GM19351 (cell line): Measurements from ENCODE around the gene NOS1AP.

ENCODE experiments used
- ATAC-seq: cut with Tn5 transposase; IDR thresholded peaks from one replicate; pipeline ENCODE4 v1.9.1; 2021; ENCODE audit warnings: mild to moderate bottlenecking, moderate library complexity; ENCODE audit not compliant: unreplicated experiment

Gene NOS1AP

DNA sequence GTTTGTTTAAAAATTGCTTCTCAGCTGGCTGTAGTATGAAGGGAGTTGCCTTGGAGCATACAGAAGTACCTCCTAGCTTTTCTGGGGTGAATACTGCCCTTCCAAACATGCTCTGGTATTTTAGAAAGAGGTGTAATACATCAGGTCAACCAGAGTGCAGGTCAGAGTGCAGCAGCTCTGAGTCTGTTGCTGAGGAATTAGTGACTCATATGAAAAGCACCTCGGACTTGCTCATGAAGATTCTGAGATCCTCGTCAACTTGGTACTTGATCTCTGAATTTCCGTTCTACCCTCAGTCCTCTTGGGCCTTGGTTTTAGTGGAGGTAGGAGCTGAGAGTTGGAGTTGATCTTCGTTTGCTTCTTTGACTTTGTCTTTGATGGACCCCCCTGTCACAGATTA, 67.3 kb downstream of the NOS1AP start:
- no peak for ATAC-seq

DNA sequence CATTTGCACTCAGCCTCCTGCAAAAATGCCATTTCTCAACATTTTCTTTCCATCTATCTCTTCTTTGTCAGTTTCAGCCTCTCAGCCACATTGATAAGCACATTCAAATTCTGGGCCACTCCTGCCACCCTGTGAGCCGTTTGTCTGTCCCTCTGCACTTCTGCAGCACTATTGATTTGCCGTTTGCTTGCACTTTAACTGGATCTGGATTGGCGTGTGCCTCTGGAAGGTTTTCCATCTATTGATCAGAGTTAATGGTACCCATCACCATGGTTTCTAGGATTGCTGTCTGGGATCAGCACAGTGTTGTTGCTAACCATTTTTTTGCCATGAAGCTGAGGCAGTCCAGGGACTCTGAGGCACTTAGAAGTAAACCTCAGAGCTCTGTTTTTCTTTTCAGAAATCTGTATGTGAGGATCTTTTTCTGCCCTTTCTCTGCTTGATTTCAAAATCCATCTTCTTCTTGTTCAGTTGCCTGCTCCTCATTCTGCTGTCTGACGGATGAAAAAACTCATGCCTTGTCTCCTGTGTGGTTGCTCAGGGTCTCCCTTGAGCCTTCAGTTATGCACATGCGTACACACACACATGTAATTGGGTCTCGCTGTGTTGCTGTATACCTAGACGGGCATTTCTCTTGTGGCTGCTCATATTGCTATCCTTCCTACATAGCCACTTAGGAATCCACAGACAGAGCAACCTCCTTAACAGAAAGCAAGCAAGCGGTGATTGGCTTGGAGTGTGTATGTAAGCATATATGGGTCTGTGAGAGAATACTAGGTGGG, 67.9 kb downstream of the NOS1AP start:
- ATAC-seq: no peak

DNA sequence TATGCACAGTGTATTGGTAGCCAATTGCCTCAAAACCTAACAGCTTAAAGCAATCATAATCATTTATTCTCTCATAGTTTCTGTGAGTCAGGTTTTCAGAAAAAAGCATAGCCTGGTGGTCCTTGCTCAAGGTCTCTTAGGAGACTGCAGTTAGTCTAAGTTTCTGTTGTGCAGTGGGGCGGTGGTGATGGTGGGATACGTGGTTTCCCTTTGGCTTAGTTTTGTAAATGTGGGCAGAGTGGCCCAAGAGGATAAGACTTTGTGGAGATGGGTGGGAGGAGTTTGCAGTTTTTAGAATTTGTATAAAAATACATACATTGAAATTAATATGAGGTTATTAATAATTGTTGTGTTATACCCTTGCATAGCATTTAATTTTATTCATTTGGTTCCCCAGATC, 68.6 kb downstream of the NOS1AP start:
- ATAC-seq: no peak

DNA sequence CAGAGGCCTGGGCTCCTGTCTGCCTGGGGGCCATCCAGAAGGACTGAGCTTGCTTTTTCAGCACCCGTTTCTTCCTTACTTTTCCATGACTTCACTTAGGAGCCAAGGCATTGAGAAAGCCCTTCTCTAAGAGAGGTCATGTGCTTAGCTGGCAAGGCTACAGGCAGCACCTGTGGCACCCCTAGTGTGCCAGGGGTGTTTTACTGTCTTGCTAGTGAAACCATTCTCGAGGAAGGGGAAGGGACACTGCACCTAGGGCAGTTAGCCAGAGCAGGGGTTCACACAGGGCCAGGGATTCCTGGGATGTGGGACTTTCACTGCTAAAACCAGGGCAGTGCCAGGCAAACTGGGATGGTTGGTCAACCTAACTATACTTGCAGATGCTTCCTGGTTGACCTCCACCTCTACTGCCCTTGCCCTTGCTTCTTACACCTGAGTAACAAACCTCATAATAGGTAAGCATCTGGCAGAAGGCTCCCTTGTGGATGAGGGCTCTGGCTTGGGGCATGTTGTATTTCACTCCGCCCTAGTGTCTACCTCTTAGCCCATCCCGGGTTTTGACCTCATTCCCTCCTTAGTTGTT, 69.2 kb downstream of the NOS1AP start:
- no peak for ATAC-seq

DNA sequence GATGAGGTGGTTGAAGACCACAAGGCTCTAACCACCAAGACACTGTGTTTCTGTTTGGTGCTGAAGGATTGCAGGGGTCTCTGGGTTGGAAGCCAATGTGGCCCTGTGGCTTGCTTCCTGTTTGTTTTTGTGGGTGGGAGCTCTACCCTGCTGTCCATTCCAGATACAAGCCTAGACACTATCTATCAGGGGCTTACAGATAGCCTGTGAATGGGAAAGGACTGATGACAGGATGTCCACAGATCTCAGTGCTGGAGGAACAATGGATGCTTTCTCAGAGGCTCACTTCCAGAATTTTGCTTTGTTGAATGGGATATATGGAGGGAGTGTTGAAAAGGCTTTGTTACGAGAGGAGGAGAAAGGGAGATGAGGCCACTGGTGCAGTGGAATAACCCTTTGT, 69.7 kb downstream of the NOS1AP start:
- no peak for ATAC-seq

DNA sequence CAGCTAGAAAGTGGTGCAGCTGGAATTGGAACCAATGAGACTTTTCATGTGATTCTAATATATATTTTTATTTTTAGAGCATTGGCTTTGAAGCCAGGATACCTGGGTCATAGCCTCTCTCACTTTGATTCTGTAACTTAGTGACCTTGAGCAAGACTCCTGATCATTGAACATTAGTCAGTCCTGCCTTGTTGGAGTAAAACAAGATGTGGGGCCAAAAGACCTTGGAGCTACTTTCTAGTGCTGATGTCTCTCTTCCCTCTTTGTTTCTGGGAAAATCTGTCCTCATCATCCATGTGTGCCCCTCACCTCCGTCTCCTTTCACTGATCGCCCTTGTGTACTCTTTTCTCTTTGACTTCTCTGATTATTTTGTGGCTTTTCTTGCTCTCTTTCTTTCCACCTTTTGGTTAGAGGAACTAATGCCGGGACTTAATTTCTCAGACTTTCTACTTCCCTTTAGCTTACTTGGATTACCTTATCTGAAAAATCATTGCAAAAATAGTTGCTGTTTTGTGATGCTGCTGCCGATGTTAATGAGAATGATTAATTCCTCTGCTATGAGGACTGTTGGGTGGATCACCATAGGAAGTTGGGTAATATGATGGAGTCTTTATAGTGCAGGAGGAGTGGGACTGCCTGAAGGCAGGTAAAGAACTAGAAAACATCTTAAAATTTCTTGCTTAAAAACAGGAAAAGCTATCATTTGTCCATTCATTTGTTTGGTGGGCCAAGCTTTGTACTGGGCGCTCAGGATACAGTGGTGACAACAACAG, 72.0 kb downstream of the NOS1AP start:
- ATAC-seq: no peak

DNA sequence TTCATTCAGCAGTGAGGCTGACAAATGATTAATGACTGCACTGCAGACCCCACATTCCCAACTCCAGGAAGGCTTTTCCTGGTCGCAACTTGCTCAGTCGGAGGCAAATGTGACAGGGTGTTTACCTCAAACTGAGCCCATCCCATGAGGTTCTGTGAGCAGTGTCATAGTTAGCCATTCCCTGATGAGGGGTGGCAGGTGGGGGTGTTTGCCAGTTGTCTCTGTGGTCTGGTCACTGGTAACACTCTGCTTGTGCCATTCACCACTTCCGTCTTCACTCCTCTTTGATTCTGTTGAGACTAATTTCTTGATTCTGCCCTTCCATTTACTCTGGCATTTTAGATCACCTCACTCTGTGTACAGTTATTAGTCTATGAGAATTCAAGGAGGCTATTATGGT, 73.5 kb downstream of the NOS1AP start:
- no peak for ATAC-seq

DNA sequence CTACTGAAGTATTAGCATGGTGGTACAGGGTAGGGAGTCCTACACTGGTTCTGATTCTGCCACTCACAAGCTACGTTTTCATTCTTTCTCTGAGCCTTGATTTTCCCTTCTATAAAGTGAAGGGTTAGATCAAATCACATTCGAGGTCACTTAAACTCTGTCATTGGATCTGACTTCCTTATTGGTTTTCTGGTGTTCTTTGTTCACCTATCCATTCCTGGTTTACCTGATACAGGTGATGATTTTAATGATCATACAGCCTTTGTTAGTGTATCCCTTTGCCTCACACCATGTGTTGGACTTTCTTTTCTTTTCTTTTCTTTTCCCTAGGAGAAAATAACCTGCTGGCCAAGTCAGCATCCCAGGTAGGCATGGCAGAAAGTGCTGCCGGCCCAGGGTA, 74.8 kb downstream of the NOS1AP start:
- no peak for ATAC-seq

DNA sequence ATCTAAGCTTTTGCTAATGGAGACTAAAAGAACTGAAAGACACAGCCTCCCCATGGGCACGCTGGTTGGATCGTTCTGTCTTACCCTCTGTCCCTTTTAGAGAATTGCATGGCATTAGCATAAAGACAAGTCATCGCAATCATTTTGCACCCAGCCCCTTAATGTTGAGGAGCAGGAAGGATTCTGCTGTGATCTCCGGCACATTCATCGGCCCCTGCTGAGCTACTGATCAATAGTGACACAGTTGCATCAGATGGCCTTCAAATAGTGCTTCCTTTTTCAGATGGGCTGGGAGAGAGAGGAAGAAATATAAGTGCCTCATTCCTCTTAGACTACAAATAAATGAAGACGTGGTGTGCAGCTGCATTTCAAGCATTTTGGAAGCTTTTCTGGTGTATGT, 75.4 kb downstream of the NOS1AP start:
- no peak for ATAC-seq

DNA sequence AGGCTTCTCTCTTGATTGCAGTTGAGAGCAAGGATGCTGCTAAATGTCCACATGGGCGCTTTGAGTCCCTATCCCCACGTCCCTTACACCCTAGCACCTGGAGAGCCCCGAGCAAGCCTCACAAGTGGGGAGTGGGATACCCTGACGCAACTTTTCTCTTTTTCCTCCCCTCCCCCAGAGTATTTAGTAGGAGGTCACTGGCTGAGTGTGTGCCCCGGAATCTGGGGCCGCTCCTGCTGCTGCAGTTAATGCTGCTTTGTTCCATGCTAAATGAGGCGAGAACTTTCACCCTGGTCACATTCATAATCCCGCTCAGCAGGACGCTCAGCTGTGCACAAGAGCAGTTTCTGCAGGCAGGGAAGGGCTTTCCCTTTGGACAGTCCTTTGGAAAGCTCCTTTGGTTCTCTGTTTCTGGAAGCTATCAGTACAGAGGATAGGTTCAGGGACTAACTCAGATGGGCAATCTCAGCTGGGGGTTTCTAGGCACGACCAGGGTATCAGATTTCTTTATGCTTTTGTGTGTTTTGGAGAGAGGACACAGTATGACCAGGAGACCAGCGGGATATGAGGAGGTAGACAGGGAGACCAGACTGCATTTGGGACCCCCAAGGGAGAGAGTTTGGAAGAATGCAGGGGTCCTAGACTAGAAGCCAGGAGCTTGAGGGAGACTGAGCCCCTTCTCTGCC, 75.9 kb downstream of the NOS1AP start:
- no peak for ATAC-seq

DNA sequence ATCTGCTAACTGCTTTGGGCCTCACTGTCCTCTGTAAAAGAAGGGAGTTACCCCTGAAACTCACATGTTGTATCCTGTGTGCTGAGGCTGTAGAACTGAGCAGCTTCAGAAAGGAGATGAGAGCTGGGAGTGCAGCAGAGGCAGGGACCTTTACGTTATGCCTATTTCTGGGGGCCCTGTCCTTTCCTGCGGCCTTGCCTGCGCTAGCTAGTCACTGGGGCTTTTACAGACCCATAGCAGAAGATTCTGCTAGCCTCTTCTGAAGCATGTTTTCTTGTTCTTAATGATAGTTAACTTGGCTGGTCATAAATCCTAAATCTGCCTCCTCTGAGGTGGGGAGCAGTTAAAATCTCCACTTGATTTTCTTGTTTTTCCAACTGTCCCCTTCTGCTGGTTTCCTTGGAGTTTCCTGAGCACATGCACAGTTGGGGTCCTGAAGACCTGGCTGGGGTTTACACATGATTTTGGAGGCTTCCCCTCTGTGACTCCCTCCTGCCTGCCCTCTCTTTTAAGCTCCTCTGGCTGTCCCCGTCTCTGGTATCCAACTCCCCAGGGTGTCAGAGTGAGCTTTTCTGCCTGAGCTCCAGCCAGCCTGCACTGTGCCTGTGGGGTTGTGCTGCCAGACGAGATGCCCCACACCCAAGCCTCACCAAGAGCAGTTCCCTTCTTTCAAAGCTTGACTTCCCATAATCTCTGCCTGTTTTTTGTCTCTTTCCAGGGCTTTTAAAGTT, 76.6 kb downstream of the NOS1AP start:
- ATAC-seq: no peak

DNA sequence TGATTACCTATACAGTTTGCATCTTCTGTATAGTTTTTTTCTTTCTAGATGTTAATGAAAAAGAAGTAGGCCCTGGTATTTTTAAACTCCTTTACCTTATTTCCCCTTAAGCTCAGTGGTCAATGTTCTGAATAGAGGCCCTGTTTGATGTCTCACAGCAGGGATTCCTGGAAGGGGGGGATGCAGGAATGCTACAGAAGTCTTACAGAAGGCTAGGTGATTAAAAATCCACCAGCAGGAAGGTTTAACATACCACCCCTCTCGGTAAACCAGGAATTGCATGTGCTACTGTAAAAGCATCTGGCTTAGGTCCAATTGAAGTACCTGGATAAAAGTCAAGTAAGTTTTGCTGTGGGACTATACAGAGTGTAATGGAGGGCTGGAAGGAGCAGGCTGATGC, 78.3 kb downstream of the NOS1AP start:
- ATAC-seq: no peak

DNA sequence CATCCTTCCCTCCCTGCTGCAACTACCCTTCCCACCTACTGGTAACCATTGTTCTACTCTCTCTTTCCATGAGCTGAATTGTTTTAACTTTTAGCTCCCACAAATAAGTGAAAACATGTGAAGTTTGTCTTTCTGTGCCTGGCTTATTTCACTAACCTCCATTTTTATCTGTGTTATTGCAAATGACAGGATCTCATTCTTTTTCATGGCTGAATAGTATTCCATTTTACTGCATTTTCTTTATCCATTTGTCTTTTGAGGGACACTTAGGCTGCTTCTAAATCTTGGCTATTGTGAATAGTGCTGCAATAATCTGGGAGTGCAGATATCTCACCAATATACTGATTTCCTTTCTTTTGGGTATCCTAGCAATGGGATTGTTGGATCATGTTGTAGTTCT, 80.6 kb downstream of the NOS1AP start:
- ATAC-seq: no peak

DNA sequence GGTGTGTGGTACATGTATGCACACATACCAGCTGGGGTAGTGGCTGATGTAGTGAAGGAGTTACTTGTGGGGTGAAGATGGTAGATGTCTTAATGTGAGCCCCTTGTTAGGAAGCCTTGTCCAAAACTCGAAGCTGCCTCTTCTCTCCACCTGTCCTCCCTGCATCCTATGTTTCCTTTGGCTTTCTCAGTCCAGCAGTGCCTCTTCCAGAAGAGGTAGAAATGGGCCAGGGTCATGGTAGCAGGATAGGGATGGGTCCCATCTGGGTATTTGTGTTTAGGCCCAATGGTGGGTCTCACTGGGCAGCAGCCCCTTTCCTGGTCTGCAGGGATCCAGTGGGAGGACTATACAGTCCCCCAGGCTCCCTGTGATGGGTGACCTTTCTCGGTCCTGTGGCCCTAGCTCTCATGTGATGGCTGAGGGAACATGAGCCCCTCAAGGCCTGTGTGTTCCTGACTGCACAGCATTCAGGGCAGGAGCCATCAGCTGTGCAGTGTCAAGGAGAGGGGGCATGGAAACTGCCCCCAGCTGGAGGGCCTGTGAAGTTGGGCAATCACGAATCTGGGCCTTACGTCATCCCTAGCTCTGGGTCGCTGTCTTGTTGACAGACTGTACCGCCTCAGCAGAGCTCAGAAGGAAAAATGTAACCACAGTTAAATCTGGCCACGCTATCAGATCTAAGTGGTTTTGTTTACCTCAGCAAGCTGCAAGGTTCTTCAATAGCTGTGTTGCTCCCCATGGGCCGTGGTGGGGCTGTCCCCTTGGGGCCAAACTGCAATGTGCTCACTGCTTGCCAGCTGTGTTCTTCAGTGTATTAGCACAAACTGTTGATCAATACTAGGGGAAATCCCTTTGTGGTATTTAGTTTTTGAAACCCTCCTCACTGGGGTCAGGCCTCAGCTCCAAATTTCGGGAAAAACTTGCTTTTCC, 82.7 kb downstream of the NOS1AP start:
- peak; percentile 80 for ATAC-seq

DNA sequence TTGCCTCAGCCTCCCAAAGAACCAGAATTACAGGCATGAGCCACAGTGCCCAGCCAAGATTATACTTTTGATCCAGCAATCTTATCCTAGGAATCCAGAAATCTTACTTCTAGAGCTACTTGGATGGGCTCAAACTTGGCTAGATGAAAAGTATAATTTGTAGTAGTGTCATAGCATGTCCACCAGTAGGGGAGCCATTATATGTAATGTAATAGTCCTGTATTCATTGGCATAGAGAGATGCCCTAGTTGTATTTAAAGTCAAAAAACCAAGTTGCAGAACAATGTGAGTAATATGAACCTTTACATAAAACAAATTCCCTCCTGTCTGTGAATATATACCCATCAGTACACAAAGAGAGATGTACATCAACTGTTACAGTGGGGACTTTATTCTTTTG, 83.9 kb downstream of the NOS1AP start:
- ATAC-seq: no peak

DNA sequence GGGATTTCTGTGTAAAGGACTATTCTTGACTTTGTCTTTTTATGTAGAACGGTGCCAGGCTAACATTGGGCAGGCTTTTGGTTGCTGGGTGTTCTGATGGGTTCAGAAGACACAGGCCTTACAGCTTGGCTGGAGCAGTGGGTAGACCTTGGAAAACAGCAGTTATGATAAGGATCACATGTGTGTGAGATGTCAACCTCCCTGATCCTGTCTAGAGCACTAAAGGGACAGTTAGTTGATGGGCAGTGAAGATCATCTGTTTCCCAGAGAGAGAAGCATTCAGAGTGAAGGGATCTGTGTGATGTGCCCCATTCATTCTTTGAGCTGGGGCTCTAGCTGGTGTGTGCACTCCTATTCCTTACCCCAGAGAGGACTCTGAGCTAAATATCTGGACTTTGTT, 88.0 kb downstream of the NOS1AP start:
- ATAC-seq: no peak

DNA sequence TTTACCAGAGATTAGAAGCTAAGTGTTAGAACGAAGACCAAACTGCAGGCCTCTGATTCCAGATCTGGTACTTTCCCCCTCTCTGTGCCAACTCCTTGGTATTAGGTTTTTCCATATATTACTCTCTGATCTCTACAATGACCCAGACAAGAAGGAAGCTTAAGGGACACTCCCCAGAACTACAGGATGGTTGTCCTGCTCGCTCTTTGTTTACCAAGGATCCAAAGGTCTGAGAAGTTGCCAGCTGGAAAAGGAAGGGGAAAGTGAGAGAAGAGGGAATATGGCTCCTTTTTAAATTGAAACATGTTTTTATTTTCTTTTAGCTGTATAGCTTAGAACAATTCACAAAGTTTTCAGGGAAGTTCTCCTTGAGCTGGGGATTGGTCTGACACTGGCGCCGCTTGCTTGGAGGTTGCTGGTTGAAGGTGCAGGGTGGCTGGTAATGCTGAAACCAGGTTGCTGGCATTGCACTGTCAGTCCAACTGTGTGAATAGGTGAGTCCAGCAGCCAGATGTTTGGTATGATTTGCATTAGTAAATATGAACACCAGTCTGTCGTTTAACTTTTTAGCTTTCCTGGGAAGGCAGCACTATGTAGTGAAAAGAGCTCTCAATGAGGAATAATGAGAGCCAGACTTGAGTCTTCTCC, 89.3 kb downstream of the NOS1AP start:
- no peak for ATAC-seq

DNA sequence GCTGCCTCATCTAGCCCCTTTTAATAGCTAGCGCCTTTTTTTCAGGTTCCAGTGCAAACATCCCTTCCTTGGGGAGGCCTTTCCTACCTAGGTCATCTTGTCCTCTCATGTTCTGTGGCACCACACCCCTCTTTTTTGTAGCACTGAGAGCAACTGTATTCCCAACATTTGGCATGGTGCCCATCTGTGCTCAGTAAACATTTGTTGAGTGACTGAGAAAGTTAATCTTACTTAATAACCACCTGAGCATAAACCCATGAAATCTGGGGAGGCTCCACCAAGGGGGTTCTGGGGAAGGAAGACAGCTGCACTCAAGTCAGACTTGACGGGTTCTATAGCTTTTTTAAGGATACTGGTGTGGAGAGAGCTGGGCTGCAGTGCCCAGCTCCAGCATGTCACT, 90.0 kb downstream of the NOS1AP start:
- ATAC-seq: no peak

DNA sequence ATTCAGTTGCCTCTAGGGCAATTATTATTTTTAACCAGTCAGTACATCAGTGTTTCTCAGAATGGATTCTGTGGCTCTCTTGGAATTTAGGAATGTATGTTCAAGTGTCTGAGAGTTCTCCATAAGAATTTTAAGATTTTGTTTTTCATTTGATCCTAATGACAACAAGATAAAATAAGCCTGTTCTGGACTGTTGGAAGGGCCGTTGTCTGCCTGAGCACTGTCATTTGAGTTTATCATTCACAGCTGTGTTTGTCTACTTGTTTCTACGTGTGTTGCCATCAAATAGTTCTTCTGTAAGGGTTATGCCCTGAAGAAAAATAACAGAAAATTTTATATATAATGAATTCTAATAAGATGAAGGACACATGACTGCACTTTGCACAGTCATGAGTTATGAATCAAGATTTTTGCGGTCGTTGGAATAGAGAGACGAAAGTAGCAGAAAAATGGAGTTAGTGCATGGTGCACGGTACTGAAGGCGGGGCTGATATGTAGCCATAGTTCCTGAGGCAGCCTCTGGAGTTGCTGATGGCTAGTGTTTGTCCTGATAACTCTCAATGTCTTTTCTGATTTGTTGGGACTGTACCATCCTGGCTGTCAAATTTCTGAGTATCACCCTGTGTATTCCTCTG, 92.5 kb downstream of the NOS1AP start:
- no peak for ATAC-seq
